PC-3 (cell line): Measurements from ENCODE around the gene NPTX1.

Experiments
- CTCF ChIP-seq: fragments of 300-600 bp; sonication (generic); conservative IDR thresholded peaks from 2 replicates; pipeline ENCODE4 v1.5.1; 2017; ENCODE audit warnings: antibody characterized with exemption, low read depth, mild to moderate bottlenecking, low read length
- EZH2 ChIP-seq: fragments of 300-600 bp; sonication (generic); IDR thresholded peaks from one replicate; pipeline ENCODE4 v1.6.1; 2017; ENCODE audit warnings: antibody characterized with exemption, mild to moderate bottlenecking, low read length; ENCODE audit not compliant: unreplicated experiment
- EZH2phosphoT487 ChIP-seq: fragments of 300-600 bp; sonication (generic); IDR thresholded peaks from 2 replicates; pipeline ENCODE4 v1.6.1; 2018; ENCODE audit warnings: mild to moderate bottlenecking, antibody characterized with exemption, low read length, borderline replicate concordance

- TF ChIP-seq EZH2phosphoT487 (no peak), CTCF (no peak), EZH2 (no peak)
Observed at GRCh38 chr17:80419255-80419654, 57.2 kb downstream of the NPTX1 start.
